Fibroblast of villous mesenchyme (primary cell): Measurements from ENCODE around the gene DYNC2I2. TPM values are rescaled to one million over a fixed set of nuclear protein-coding genes. Genes with fewer than 3 reads are reported as not detected.

ENCODE experiments used
- DNase-seq: peaks from one replicate; pipeline ENCODE4 v3.0.0-alpha.2; 2010; ENCODE audit warnings: low read depth
- H3K4me3 ChIP-seq: 2 replicates; pipeline ENCODE4 v1.5.1; 2011; ENCODE audit warnings: low read depth, mild to moderate bottlenecking, low read length
- total RNA-seq: library from RNA; depleted of rRNA; stranded (reverse); fragments of >200 nt; gene quantifications from 2 replicates; pipeline ENCODE4 v1.2.3, GENCODE V29; 2012
- TF ChIP-seq, protein P1 (sequence below): IDR thresholded peaks from 2 replicates; pipeline ENCODE4 v1.5.1; 2012; ENCODE audit warnings: low read depth, mild to moderate bottlenecking, low read length; ENCODE audit not compliant: insufficient read depth

DYNC2I2 gene
- total RNA-seq: 52.2 and 59.9 TPM in 2 replicates

DNA sequence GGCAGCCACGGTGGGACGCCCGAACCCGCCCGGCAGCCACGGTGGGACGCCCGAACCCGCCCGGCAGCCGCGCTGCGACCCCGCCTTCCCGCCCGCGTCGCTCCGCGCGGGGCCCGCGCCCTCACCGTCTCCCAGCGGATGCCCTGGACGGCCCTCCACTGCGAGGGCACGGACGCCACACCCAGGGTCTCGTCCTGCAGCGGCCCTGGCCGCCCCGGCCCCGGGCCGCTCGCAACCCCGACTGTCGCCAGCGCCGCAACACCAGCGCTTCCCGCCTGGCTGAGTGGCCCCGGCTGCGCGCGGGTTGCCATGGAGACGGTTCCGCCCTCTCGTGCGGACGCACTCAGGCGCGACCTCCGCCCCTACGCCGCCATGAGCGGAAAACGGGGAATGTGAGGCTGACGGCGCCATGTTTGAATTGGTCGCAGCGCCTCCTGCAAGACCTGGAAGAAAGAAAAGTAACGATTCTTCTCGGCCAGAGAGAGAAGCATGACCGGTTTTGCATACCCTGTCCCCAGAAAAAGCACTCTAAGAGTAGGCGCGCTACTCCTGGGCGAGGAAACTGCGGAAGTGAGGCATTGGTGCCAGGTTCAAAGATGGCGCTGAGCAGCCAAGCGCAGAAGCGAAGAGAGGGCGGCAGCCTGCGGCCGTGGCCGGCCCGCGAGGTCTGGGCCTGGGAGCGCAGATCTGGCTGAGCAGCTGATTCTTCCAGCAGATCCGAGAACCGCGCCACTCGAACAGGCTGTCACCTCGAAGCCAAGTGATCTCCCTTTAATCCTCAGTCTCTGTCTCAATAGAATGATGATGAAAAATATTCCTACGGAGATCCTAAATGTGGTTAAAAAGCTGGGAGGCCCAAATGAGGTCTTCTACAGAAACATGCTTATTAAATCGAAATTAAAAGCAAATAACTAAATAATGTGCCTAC, at the start of gene DYNC2I2:
DYNC2I2 (minus strand) TSS at position 432 of the 928 bp plus-strand sequence; CDS start at position 311, 121 bp downstream.
- DNase-seq: peak; percentile 95
- TF ChIP-seq, protein P1, sequence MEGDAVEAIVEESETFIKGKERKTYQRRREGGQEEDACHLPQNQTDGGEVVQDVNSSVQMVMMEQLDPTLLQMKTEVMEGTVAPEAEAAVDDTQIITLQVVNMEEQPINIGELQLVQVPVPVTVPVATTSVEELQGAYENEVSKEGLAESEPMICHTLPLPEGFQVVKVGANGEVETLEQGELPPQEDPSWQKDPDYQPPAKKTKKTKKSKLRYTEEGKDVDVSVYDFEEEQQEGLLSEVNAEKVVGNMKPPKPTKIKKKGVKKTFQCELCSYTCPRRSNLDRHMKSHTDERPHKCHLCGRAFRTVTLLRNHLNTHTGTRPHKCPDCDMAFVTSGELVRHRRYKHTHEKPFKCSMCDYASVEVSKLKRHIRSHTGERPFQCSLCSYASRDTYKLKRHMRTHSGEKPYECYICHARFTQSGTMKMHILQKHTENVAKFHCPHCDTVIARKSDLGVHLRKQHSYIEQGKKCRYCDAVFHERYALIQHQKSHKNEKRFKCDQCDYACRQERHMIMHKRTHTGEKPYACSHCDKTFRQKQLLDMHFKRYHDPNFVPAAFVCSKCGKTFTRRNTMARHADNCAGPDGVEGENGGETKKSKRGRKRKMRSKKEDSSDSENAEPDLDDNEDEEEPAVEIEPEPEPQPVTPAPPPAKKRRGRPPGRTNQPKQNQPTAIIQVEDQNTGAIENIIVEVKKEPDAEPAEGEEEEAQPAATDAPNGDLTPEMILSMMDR: no peak
- H3K4me3 ChIP-seq: peak within 1 kb of the TSS; percentile 74

DNA sequence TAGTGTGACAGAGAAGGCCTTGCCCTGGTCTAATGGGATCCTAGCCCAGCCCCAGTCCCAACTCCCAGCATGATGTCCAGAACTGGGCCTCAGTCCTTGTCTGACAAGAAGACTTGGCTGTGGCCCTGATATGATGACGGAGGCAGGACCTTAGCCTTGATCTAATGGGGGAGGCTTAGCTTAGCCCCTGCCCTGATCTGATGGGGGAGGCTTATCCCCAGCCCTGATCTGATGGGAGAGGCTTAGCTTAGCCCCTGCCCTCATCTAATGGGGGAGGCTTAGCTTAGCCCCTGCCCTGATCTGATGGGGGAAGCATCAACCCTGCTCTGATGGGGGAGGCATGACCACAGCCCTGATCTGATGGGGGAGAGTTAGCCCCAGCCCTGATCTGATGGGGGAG, 49.4 kb upstream of the DYNC2I2 start:
- TF ChIP-seq, protein P1: no peak
- no peak for DNase-seq
- H3K4me3 ChIP-seq: no peak overlapping the region

DNA sequence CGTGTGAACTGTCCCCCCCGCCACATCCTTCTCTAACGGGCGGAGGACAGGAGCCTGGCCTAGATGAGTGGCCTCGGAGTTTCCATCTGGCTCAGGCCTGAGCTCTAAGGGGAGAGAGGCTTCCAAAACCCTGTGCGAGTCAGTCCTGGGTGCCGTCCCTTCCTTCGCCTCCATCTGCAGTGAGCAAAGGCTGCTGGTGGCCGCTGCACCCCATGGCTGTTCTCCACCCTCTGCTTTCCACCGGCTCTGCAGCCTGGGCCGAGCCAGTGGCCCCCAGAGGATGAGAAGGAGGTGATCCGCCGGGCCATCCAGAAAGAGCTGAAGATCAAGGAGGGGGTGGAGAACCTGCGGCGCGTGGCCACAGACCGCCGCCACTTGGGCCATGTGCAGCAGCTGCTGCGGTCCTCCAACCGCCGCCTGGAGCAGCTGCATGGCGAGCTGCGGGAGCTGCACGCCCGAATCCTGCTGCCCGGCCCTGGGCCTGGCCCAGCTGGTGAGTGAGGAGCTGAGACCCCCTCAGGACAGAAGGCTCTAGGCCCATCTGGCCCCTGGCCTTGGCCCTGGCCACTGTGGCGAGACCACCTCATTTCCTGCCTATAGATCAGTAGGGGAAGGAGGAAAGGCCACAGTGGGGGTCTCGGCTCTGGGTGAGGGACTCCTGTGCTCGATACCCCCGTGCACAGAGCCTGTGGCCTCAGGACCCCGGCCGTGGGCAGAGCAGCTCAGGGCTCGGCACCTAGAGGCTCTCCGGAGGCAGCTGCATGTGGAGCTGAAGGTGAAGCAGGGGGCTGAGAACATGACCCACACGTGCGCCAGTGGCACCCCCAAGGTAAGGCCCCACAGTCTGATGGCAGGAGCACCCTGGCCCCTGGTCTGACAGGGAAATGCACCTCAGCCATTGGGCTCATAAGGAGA, 48.7 kb upstream of the DYNC2I2 start:
- no peak for DNase-seq
- no peak overlapping the region for H3K4me3 ChIP-seq
- TF ChIP-seq, protein P1: no peak

GRCh38 chr9:128704356-128704670, 47.7 kb upstream of the DYNC2I2 start:
- H3K4me3 ChIP-seq: no peak overlapping the region
- TF ChIP-seq, protein P1: no peak
- no peak for DNase-seq

DNA sequence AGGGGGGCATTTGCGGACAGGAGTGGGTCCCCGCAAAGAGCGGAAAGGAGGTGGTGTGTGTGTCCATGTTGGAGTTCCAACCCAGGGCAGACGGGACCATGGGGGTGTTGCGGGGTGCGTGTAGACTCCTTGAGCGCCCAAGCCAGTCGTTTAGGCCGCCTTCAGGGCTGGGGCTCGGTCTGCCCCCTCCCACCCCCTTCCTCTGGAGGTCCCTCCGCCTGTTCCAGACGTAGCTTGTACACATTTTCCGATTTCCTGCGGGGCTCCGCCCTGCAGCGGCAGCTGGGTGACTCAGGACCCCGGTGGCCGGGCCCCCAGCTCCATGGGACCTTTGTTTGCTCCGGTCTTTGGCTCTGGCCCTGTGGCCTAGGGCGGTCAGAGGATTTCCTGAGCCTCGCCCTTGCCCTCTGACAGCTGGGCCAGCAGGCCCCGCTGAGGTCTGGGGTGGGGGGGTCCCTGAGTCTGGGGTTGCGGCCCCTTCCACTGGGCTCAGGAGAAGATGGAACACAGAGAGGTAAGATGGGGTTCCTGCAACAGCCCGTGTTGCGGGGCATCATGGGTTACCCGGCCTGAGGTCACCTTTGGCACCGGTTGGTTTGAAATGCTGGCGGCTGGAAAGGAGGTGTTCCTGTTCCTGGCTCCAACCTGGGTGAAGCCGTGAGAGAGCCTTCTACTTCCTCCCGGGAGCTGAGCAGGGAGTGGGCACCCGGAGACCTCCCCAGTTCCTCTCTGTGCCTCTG, 47.1 kb upstream of the DYNC2I2 start:
- H3K4me3 ChIP-seq: peak overlapping the region; percentile 79
- DNase-seq: no peak
- TF ChIP-seq, protein P1: no peak

- DNase-seq: no peak
- TF ChIP-seq, protein P1: no peak
- peak overlapping the region; percentile 79 for H3K4me3 ChIP-seq
These were observed 46.4 kb upstream of the DYNC2I2 start for GRCh38 chr9:128702949-128703615.
